PFSK-1 (cell line): ENCODE results near the gene CEP350.

Source experiments
- FOXP2 ChIP-seq: optimal IDR thresholded peaks from 2 replicates; pipeline ENCODE3; 2011; ENCODE audit warnings: borderline replicate concordance, control low read depth, inconsistent platforms; ENCODE audit not compliant: insufficient read depth; ENCODE audit errors: extremely low read length, extremely low read depth
- POLR2AphosphoS5 ChIP-seq: IDR thresholded peaks from 2 replicates; pipeline ENCODE4 v1.6.1; 2012; ENCODE audit warnings: low read depth, mild to moderate bottlenecking, control low read depth, low read length, moderate library complexity
- REST ChIP-seq, 2 experiments: IDR thresholded peaks; 2 replicates each; pipeline versions ENCODE4 v1.6.1 to v1.8.0; 2011 to 2012; ENCODE audit warnings: low read depth in 2 of 2, low read length in 2 of 2, control low read depth in 1 of 2, inconsistent platforms in 1 of 2, mild to moderate bottlenecking in 1 of 2, moderate library complexity in 1 of 2; ENCODE audit not compliant: insufficient read depth in 1 of 2
- SIN3A ChIP-seq: IDR thresholded peaks from 2 replicates; pipeline ENCODE4 v1.6.1; 2012; ENCODE audit warnings: mild to moderate bottlenecking, low read length, moderate library complexity, borderline replicate concordance; ENCODE audit not compliant: insufficient read depth
- TAF1 ChIP-seq: IDR thresholded peaks from 2 replicates; pipeline ENCODE4 v1.6.1; 2012; ENCODE audit warnings: low read length, control low read depth, borderline replicate concordance; ENCODE audit not compliant: insufficient read depth

Gene CEP350

GRCh38 chr1:180071759-180072158, 117.1 kb downstream of the CEP350 start:
- TF ChIP-seq REST (IDR thresholded peaks at IDR 0.05; ENCODE audit: insufficient read depth in 1 of 2, low read depth in 2 of 2, low read length in 2 of 2) (no peak), POLR2AphosphoS5 (no peak), TAF1 (no peak)

- TF ChIP-seq REST (IDR thresholded peaks at IDR 0.05; ENCODE audit: insufficient read depth in 1 of 2, low read depth in 2 of 2, low read length in 2 of 2) (no peak), POLR2AphosphoS5 (no peak), FOXP2 (no peak), SIN3A (no peak), TAF1 (no peak)
These were observed 125.8 kb downstream of the CEP350 start for GRCh38 chr1:180080439-180080838.

GRCh38 chr1:180081474-180081873, 126.9 kb downstream of the CEP350 start:
- TF ChIP-seq TAF1 = no peak
- TF ChIP-seq REST (IDR thresholded peaks at IDR 0.05; ENCODE audit: insufficient read depth in 1 of 2, low read depth in 2 of 2, low read length in 2 of 2) = no peak
- no peak for TF ChIP-seq POLR2AphosphoS5
- no peak for TF ChIP-seq FOXP2

- TF ChIP-seq POLR2AphosphoS5 (no peak), TAF1 (no peak), REST (IDR thresholded peaks at IDR 0.05; ENCODE audit: insufficient read depth in 1 of 2, low read depth in 2 of 2, low read length in 2 of 2) (no peak), SIN3A (no peak), FOXP2 (no peak)
These were observed 128.6 kb downstream of the CEP350 start for GRCh38 chr1:180083164-180083563.

GRCh38 chr1:180084867-180085266, 130.3 kb downstream of the CEP350 start:
- TF ChIP-seq SIN3A (no peak), TAF1 (no peak), REST (IDR thresholded peaks at IDR 0.05; ENCODE audit: insufficient read depth in 1 of 2, low read depth in 2 of 2, low read length in 2 of 2) (no peak), FOXP2 (no peak), POLR2AphosphoS5 (no peak)
